HepG2 (cell line): ENCODE data around the gene JUND. TPM values are rescaled to one million over a fixed set of nuclear protein-coding genes. Genes with fewer than 3 reads are reported as not detected.

Experiments
- ATAC-seq: fragments of 200-7000 bp; cut with Tn5 transposase; 3 replicates; pipeline ENCODE4 v1.9.1; 2020; ENCODE audit warnings: mild to moderate bottlenecking, moderate library complexity
- BruUV-seq: library from RNA; stranded (reverse); fragments of 400-500 nt; replicated peaks from 2 replicates; lab custom pipeline; 2021; lab: Mats Ljungman, UMichigan
- CTCF ChIA-PET: fragments of 300-600 bp; formaldehyde crosslinking; extraction: SDS; loops from one replicate; lab custom pipeline; 2021; ENCODE audit warnings: low total read pairs, inconsistent platforms, low intra/inter-chr PET ratio; lab: Yijun Ruan, JAX
- POLR2A ChIA-PET: fragments of 350-600 bp; sonication (Branson Sonifier 250); formaldehyde crosslinking; loops from one replicate; lab custom pipeline; 2020; ENCODE audit warnings: antibody characterized with exemption, inconsistent platforms; lab: Yijun Ruan, JAX
- DNase-seq: peaks from one replicate; pipeline ENCODE4 v3.0.0-alpha.2; 2015; ENCODE audit warnings: low spot score
- FAIRE-seq: peaks from 3 replicates; lab custom pipeline; 2011; peaks lifted over from hg19 to GRCh38; lab: Jason Lieb, UNC
- H2AFZ ChIP-seq: one replicate; pipeline ENCODE4 v1.6.1; 2011; ENCODE audit warnings: low read length, inconsistent platforms
- H3K27ac ChIP-seq: fragments of 300-600 bp; 3 replicates; pipeline ENCODE4 v1.8.0; 2011; ENCODE audit warnings: mixed run types, mild to moderate bottlenecking, mixed read lengths, low read length, inconsistent platforms; ENCODE audit not compliant: insufficient read depth; ENCODE audit errors: extremely low read length
- H3K27me3 ChIP-seq, 2 experiments: fragments of 200-600 bp in 1 of 2; 2 replicates in 1 of 2; 3 replicates in 1 of 2; pipeline versions ENCODE4 v1.6.0 to v1.8.0; 2011; ENCODE audit warnings: low read length in 2 of 2, mild to moderate bottlenecking in 2 of 2, moderate library complexity in 2 of 2, inconsistent platforms in 1 of 2; ENCODE audit not compliant: insufficient read depth in 2 of 2, control insufficient read depth in 1 of 2
- H3K36me3 ChIP-seq, 2 experiments: fragments of 200-600 bp in 1 of 2; replicated peaks in 1 of 2; 2 replicates in 1 of 2; 3 replicates in 1 of 2; pipeline versions ENCODE4 v1.5.1 to v1.8.0; 2011; ENCODE audit warnings: low read length in 2 of 2, inconsistent platforms in 1 of 2; ENCODE audit not compliant: insufficient read depth in 2 of 2, control insufficient read depth in 1 of 2
- H3K4me1 ChIP-seq: 2 replicates; pipeline ENCODE4 v1.5.1; 2012; ENCODE audit warnings: low read length, inconsistent platforms; ENCODE audit not compliant: insufficient read depth
- H3K4me2 ChIP-seq: 2 replicates; pipeline ENCODE4 v1.6.0; 2011; ENCODE audit warnings: low read depth, low read length, inconsistent platforms
- H3K4me3 ChIP-seq, 3 experiments: fragments of 200-600 bp in 1 of 3; sonication (generic), shearing (Covaris generic) in 1 of 3; replicated peaks in 1 of 3; 2 replicates each; pipeline ENCODE4 v1.5.1; 2011 to 2016; ENCODE audit warnings: low read length in 3 of 3, inconsistent platforms in 2 of 3, low read depth in 2 of 3, mild to moderate bottlenecking in 2 of 3, control low read depth in 1 of 3, mixed read lengths in 1 of 3; ENCODE audit not compliant: insufficient read depth in 1 of 3
- H3K79me2 ChIP-seq: one replicate; pipeline ENCODE4 v1.6.1; 2011; ENCODE audit warnings: low read length, inconsistent platforms; ENCODE audit not compliant: insufficient read depth
- H3K9ac ChIP-seq: 2 replicates; pipeline ENCODE4 v1.6.0; 2011; ENCODE audit warnings: mild to moderate bottlenecking, low read depth, low read length, inconsistent platforms; ENCODE audit not compliant: insufficient read depth
- H3K9me3 ChIP-seq: 2 replicates; pipeline ENCODE4 v1.5.1; 2012; ENCODE audit warnings: mild to moderate bottlenecking, low read length
- H4K20me1 ChIP-seq: 2 replicates; pipeline ENCODE4 v1.6.0; 2011; ENCODE audit warnings: inconsistent platforms, mild to moderate bottlenecking, low read length, moderate library complexity; ENCODE audit not compliant: insufficient read depth
- ATF6 ChIP-seq: sonication (generic); formaldehyde crosslinking; conservative IDR thresholded peaks from 2 replicates; pipeline ENCODE4 v1.4.0; 2020; ENCODE audit warnings: missing genetic modification reagents
- GFI1 ChIP-seq: sonication (generic); formaldehyde crosslinking; IDR thresholded peaks from 2 replicates; pipeline ENCODE4 v1.5.0; 2020; ENCODE audit warnings: missing genetic modification reagents, mild to moderate bottlenecking, borderline replicate concordance
- HOXA3 ChIP-seq: sonication (generic); formaldehyde crosslinking; IDR thresholded peaks from 2 replicates; pipeline ENCODE4 v1.5.0; 2020; ENCODE audit warnings: missing genetic modification reagents
- IRF9 ChIP-seq: sonication (generic); formaldehyde crosslinking; IDR thresholded peaks from 2 replicates; pipeline ENCODE4 v1.8.0; 2022; ENCODE audit warnings: missing genetic modification reagents, mild to moderate bottlenecking, borderline replicate concordance
- KLF12 ChIP-seq: sonication (generic); formaldehyde crosslinking; IDR thresholded peaks from 2 replicates; pipeline ENCODE4 v1.4.0; 2020; ENCODE audit warnings: missing genetic modification reagents, borderline replicate concordance
- KMT2B ChIP-seq: IDR thresholded peaks from 2 replicates; pipeline ENCODE4 v1.6.1; 2016; ENCODE audit warnings: missing genetic modification reagents, missing compliant biosample characterization
- MYNN ChIP-seq: sonication (generic); formaldehyde crosslinking; IDR thresholded peaks from 2 replicates; pipeline ENCODE4 v1.4.0; 2020; ENCODE audit warnings: mild to moderate bottlenecking, low read depth, missing genetic modification reagents
- SALL1 ChIP-seq: sonication (generic); formaldehyde crosslinking; IDR thresholded peaks from 2 replicates; pipeline ENCODE4 v1.8.0; 2022; ENCODE audit warnings: mild to moderate bottlenecking, missing genetic modification reagents
- SP140L ChIP-seq: sonication (generic); formaldehyde crosslinking; IDR thresholded peaks from 2 replicates; pipeline ENCODE4 v1.4.0; 2020; ENCODE audit warnings: missing genetic modification reagents, borderline replicate concordance
- TAF1 ChIP-seq: sonication (generic); formaldehyde crosslinking; IDR thresholded peaks from 2 replicates; pipeline ENCODE4 v1.4.0; 2020; ENCODE audit warnings: missing genetic modification reagents
- ZBTB20 ChIP-seq: sonication (generic); formaldehyde crosslinking; IDR thresholded peaks from 2 replicates; pipeline ENCODE4 v1.8.1; 2023; ENCODE audit warnings: missing genetic modification reagents, low read depth, mild to moderate bottlenecking, borderline replicate concordance
- ZBTB44 ChIP-seq: sonication (generic); formaldehyde crosslinking; IDR thresholded peaks from 2 replicates; pipeline ENCODE4 v1.4.0; 2020; ENCODE audit warnings: missing genetic modification reagents
- ZFP36L1 ChIP-seq: sonication (generic); formaldehyde crosslinking; IDR thresholded peaks from 2 replicates; pipeline ENCODE4 v1.8.0; 2022; ENCODE audit warnings: mild to moderate bottlenecking, missing genetic modification reagents, moderate library complexity
- ZMYM4 ChIP-seq: sonication (generic); formaldehyde crosslinking; IDR thresholded peaks from 2 replicates; pipeline ENCODE4 v1.8.1; 2023; ENCODE audit warnings: mild to moderate bottlenecking, missing genetic modification reagents
- ZNF3 ChIP-seq: IDR thresholded peaks from 2 replicates; pipeline ENCODE4 v1.7.0; 2017; ENCODE audit warnings: inconsistent platforms
- ZNF326 ChIP-seq: sonication (generic); formaldehyde crosslinking; IDR thresholded peaks from 2 replicates; pipeline ENCODE4 v1.4.0; 2020; ENCODE audit warnings: missing genetic modification reagents, borderline replicate concordance
- ZNF484 ChIP-seq: sonication (generic); formaldehyde crosslinking; IDR thresholded peaks from 2 replicates; pipeline ENCODE4 v1.5.1; 2020; ENCODE audit warnings: mild to moderate bottlenecking, low read depth, missing genetic modification reagents, borderline replicate concordance
- ZNF567 ChIP-seq: sonication (generic); formaldehyde crosslinking; IDR thresholded peaks from 2 replicates; pipeline ENCODE4 v1.8.1; 2023; ENCODE audit warnings: mild to moderate bottlenecking, missing genetic modification reagents, borderline replicate concordance
- ZNF777 ChIP-seq: sonication (generic); formaldehyde crosslinking; IDR thresholded peaks from 2 replicates; pipeline ENCODE4 v1.4.0; 2020; ENCODE audit warnings: missing genetic modification reagents
- WGBS: methylation state at CpG from one replicate; pipeline ENCODE4 v1.1.6; 2017; ENCODE audit warnings: low lambda C conversion rate; 5-methylcytosine and 5-hydroxymethylcytosine counted together
- in situ Hi-C: cut with HindIII; loops from 2 replicates; pipeline ENCODE4 v1.10.0; 2017; ENCODE audit warnings: low pct_unique_long_range_greater_than_20kb; ENCODE audit not compliant: extremely low pct_ligation_motif_present
- intact Hi-C: fragments of 100-400 bp; cut with micrococcal nuclease; formaldehyde crosslinking; loops from one replicate; pipeline ENCODE4 v1.10.0; 2022; ENCODE audit not compliant: unreplicated experiment
- polyA plus RNA-seq, 8 experiments: library from polyadenylated mRNA; depleted of rRNA in 3 of 8; stranded (reverse) in 7 of 8; unstranded in 1 of 8; fragments of >200 nt; fragmentation: Illumina TruSeq in 4 of 8; extraction: Trizol in 4 of 8; gene quantifications; 2 replicates each; pipeline versions ENCODE4 v1.2.1 to v1.2.3, GENCODE V29; 2011 to 2016; ENCODE audit warnings: low read depth in 4 of 8, missing spikeins in 1 of 8, mixed read lengths in 1 of 8; ENCODE audit not compliant: insufficient read depth in 1 of 8
- total RNA-seq, 5 experiments: library from RNA; depleted of rRNA; stranded (reverse); fragments of >200 nt; fragmentation: Illumina TruSeq; extraction: Trizol; gene quantifications; 2 replicates each; pipeline ENCODE4 v1.2.3, GENCODE V29; 2016; ENCODE audit warnings: low read depth in 1 of 5

Gene JUND
- total and polyA plus RNA-seq, 2 of the 13 experiments (the other 11 are each of a cell fraction or from before 2014, with no cell fraction given), result 41.2 to 59.8 TPM

- no peak for TF ChIP-seq IRF9 (CRISPR knock-in tag)
- TF ChIP-seq ZNF567 (CRISPR knock-in tag), result no peak
- TF ChIP-seq ZNF326 (CRISPR knock-in tag), result no peak
- TF ChIP-seq HOXA3 (CRISPR knock-in tag), result no peak
Measured at GRCh38 chr19:18274219-18274780, 7.1 kb downstream of the JUND start, which contains the start of gene IQCN (continued).

GRCh38 chr19:18273561-18274218 is 7.7 kb downstream of the JUND start:
- no TSS peak for BruUV-seq
- Histone ChIP-seq H3K9ac (no peak overlapping the region), H3K27me3 (no peaks in the 10 kb centered on the region), H3K4me1 (peaks cover 59% of the 10 kb centered on the region), H3K4me2 (peak overlapping the region; percentile 78), H3K36me3 (peaks cover under 1 to 5% of the 10 kb centered on the region in 2 experiments; a peak in 4 of 5 replicates), H3K4me3 (no peak overlapping the region; a peak in 1 of 6 replicates), H3K27ac (peak overlapping the region; percentile 73), H3K9me3 (no peaks in the 10 kb centered on the region), H4K20me1 (peaks cover 21% of the 10 kb centered on the region), H2AFZ (no peak overlapping the region), H3K79me2 (peaks cover 5% of the 10 kb centered on the region)
- ATAC-seq (no peak), DNase-seq (no peak), FAIRE-seq (no peak)
- CTCF ChIA-PET, result no interaction called here
- intact Hi-C loops, result no loop called here
- 82% methylated on average over 13 of the region's 13 CpGs for WGBS
- POLR2A ChIA-PET, result interaction anchor here (0.8 to 3.3 kb wide), 15 partner anchors 12 to 165 kb away, joined by 3 to 23 read pairs (median 7); partner anchors contain the start of genes GDF15 and LSM4
- in situ Hi-C loops, result loop anchor here (10.0 kb wide), 1 partner anchor 141 kb away; the partner anchor contains the start of gene SSBP4
- no peak for TF ChIP-seq KMT2B (CRISPR knock-in tag)
- no peak for TF ChIP-seq MYNN
- TF ChIP-seq ZNF777 (CRISPR knock-in tag), result no peak
- no peak for TF ChIP-seq KLF12 (CRISPR knock-in tag)
- TF ChIP-seq ZMYM4, result no peak
- TF ChIP-seq ZFP36L1 (CRISPR knock-in tag), result no peak
- no peak for TF ChIP-seq SALL1
- TF ChIP-seq ZNF3, result no peak
- no peak for TF ChIP-seq ATF6
- no peak for TF ChIP-seq SP140L (CRISPR knock-in tag)
- TF ChIP-seq GFI1, result no peak
- no peak for TF ChIP-seq ZBTB20 (CRISPR knock-in tag)
- TF ChIP-seq TAF1, result no peak
- TF ChIP-seq ZNF484 (CRISPR knock-in tag), result no peak
- no peak for TF ChIP-seq ZBTB44 (CRISPR knock-in tag)
